KBM-7 (cell line): ENCODE data around the gene PRDM11.
"Not testable (repeated sequence)": the region's sequence is repeated elsewhere in the genome, so short reads cannot be mapped to it uniquely, and the experiment has no call there.

Experiments
- DNase-seq: peaks from one replicate; pipeline ENCODE4 v3.0.0-alpha.2; 2015
- in situ Hi-C: fragments of 300-500 bp; cut with MboI; formaldehyde crosslinking; loops from 2 replicates; pipeline ENCODE4 v1.14.3; 2020; ENCODE audit warnings: low sequenced_read_pairs, low pct_unique_long_range_greater_than_20kb, mixed read lengths

Gene PRDM11

DNA sequence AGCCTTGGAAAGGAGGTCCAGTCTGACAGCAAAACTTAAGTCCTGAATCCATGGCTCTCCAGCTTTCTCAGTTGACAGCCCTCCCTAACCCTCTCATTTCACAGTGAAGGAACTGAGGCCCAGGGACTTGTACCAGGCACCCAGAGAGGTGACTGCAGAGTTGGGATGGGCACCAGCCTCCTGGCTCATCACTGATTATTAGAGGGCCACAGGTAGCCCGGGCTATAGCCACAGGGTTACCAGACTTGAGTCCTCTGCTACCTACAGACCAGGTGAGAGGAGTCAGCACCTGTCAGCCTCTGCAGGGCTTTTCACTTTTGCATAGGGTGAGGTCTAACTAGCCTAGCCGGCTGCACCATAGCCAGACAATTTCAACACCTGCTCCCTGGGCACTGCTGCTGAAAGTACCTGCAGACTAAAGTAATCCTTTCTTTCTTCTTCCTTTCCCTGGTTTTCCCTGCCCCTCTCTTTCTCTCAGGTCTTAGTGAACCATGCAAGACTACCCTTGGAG is 102.1 kb downstream of the PRDM11 start:
- in situ Hi-C loops = no loop called here
- no peak for DNase-seq

DNA sequence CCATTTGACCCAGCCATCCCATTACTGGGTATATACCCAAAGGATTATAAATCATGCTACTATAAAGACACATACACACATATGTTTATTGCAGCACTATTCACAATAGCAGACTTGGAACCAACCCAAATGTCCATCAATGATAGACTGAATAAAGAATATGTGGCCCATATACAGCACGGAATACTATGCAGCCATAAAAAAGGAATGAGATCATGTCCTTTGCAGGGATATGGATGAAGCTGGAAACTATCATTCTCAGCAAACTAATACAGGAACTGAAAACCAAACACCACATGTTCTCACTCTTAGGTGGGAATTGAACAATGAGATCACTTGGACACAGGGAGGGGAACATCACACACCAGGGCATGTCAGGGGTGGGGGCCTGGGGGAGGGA is 102.9 kb downstream of the PRDM11 start:
- in situ Hi-C loops, DNase-seq: not testable (repeated sequence)

DNA sequence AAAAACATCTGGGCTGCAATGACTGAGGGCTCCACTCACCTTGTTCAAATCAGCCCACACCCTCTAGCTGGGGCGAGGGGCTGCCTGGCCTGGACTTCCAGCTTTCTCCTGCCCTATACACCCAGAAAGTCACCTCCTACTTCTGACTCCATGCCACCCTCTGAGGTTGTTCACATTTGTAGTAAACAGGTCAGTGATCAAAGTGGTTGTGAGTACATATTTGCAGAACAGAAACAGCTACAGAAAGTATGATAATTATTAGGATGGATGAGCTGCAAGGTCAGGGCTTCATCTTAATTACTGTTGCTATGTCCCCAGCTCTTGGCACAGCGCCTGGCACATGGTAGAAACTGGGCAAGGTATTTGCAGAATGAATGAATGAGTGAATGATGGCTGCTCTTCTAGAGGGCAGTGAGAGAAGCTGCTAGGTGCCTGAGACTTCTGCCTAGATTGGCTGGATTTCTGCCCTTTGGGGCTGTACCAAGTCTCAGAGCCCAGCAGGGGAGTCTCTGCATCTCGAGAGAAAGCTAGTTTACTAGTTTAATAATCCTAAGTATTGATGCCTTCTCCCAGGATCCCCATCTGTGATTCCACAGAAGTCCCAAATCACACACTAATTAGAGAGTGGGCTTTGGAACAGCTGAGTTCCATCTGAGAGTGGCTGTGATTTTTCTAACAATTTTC is 103.7 kb downstream of the PRDM11 start:
- in situ Hi-C loops = no loop called here
- DNase-seq = no peak

DNA sequence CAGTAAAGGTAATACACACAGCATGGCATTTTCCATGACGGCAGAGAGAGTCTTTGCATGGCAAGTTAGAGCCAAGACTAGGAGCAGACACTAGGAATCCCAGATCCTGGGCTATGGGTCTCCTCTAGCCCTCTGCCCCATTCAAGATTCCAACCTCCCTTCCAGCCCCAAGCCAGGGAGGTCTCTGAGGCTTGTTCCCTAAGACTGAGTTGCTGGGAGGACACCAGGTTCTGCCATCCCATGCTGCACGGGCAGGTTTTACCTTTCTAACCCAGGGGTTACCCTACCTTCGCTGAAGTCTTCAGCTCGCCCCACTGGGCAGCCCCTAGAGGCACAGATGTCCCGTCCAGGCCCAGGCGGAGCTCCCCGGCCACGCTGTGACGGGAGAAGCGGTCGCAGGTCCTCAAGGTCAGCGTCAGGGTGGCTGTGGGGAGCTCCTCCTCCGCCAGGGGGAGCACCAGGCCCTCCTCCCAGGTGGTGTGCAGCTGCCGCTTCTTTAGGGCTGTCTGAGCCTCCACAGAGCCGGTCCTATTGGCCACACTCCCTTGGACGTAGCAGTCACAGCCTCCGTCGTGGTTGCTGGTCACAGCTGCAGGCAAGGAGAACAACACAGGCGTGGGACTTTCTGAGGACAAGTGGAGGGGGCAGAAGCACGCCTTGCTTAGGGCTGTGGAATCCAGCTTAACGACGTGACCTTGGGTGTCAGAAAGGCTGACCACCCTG is 105.9 kb downstream of the PRDM11 start:
- in situ Hi-C loops = no loop called here
- peak; percentile 56 for DNase-seq

DNA sequence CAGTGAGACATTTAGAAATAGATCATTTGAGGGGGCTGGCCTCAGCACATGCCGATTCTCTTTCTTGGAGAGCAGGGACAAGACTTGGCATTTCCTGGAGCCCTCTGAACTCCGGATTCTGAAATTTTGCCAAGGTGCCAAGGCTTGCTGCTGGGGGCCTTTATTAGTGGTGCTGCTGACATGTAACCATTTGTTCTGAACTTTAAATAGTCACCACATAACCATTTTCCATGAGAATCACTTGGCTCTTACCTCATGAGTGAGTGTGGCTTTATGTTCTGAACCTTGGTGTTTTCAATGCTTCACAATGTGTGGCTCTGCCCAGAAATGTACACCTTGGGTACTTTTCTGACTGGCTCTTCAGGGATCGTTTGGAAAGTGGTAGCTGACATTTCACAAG is 106.4 kb downstream of the PRDM11 start:
- in situ Hi-C loops = no loop called here
- no peak for DNase-seq

DNA sequence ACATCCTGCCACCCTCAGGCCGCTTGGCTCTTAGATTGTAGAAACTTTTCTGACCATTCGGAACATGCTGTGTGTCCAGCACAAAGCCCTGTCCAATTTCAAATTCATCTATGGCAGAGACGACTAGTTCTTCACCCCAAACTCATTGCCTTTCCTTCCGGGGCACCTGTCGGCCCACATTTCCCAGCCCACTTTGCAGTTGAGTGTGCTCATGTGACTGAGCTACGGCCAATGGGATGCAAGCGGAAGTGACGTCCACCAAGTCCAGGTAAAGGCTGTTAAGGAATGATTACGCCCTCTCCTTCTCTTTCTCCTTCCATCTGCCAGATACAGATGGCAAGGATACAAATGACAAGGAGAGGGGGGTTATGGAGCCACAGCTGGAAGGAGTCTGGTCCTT is 107.2 kb downstream of the PRDM11 start:
- in situ Hi-C loops = no loop called here
- DNase-seq = no peak

DNA sequence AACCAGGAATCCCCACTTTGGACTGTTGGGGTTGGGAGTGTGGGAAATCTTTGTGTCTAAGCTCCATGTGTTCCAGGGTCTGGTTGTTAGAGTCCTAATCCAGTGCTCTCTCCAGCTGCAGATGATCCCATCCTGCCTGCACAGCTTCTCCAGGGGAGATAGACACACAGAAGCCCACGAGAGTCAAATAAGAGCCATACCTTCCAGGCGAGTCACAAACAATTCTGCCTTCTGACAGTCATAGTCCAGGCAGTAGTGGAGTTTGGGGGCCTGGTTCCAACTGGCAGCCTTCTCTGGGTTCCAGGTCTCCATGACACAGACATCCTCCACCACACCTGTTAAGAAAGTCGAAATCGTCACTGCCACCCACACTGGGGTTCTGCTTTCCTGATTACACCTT is 107.6 kb downstream of the PRDM11 start:
- in situ Hi-C loops = no loop called here
- DNase-seq = no peak

DNA sequence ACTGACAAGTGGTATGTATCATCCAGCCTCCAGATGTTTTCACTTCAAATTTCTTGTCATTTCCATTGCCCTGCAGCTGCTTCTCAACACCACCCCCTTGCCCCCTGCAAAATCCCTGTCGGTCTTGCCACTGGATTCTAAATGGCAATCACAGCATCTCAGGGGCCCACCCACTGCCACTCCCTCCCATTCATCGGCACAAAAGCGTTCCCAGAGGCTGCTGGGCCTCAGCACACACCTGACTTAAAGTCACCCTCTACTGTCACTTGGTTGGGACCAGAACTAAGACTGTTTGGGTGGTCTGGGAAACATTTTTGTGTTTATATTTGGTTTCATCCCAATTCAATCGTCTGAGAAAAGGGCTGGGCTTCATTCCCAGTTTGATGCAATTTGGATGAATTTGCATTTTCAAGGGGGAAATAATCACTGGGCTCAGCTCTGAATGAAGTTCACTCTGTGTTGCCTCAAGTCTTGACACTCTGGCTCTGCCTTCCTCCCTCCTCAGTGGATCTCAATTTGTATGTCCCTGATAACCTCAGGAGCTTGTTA is 112.6 kb downstream of the PRDM11 start:
- in situ Hi-C loops = no loop called here
- no peak for DNase-seq

DNA sequence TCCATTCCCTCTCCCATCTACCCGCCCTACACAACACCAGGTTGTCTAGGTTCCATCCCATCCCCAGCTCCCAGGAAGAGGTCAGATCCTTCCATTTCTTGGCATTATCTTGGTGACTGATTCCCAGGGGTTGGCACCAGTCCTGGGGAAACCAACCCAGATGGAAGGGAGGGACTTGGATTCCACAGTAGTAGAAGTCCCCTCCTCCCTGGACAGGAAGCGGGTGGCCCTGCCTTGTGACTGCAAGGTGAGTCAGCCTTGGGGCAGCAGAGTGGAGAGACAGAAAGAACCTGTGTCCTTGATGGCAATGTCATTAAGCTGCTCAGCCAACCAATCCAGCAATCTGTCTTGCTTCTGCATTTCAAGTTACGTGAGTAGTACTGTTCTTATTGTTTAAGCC is 113.2 kb downstream of the PRDM11 start:
- no peak for DNase-seq

DNA sequence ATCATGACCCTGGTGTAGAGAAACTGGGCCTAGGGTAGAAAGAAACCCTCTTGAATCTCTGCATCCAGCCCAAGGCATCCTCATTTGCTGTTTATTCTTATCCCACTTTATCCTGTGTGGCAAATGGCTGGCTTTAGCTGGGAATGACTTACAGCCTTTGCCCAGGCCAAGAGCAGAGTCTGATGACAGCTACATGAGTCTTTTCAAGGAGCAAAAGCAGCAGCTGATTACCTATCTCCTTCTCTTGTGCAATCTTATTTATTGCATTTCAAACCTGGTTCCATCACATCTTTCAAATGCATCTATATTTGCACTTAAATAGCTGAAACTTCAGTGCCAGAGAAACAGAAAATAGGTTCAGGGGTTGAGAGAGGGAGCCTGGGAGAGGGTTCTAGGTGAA is 113.6 kb downstream of the PRDM11 start:
- in situ Hi-C loops = no loop called here
- no peak for DNase-seq

More for the DNA sequence above, 113.2 kb downstream of the PRDM11 start:
- in situ Hi-C loops = no loop called here

DNA sequence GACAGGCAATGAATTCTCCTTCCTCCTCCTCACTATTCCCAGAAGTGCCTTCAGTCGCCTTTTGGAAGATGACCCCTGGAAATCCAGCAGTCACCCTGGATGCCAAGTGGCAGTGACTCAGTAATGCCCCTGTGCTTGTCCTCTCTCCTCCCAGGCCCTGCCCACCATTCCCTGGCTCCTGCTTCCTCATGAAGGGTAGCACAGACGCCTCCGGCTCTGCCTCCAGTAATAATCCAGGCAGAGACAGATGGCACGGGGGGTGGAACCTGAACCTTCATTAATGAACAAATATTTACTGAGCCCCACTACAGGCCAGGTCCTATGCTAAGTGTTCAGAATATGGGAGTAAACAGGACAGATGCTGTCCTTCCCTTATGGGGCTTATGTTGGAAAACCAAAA is 116.5 kb downstream of the PRDM11 start:
- in situ Hi-C loops = no loop called here

DNA sequence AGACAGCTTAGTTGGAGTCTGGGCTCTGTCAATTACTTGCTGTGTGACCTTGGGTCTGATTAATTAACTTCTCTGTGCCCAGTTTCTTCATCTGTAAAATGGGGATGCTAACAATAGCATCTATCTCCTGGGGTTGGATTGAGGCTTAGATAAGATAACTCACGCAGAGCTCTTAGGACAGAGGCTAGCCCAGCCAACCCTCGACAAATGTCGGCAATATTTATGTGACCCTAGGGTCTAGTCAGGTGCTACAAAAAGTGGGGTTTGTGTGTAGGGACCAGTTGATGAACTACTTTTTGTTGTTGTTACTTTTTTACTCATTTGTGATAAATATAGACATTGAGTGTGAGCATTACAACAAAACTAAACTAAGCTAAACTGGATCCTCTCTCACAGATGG is 117.3 kb downstream of the PRDM11 start:
- no peak for DNase-seq
- in situ Hi-C loops = no loop called here

More for the DNA sequence above, 116.5 kb downstream of the PRDM11 start:
- DNase-seq = no peak

DNA sequence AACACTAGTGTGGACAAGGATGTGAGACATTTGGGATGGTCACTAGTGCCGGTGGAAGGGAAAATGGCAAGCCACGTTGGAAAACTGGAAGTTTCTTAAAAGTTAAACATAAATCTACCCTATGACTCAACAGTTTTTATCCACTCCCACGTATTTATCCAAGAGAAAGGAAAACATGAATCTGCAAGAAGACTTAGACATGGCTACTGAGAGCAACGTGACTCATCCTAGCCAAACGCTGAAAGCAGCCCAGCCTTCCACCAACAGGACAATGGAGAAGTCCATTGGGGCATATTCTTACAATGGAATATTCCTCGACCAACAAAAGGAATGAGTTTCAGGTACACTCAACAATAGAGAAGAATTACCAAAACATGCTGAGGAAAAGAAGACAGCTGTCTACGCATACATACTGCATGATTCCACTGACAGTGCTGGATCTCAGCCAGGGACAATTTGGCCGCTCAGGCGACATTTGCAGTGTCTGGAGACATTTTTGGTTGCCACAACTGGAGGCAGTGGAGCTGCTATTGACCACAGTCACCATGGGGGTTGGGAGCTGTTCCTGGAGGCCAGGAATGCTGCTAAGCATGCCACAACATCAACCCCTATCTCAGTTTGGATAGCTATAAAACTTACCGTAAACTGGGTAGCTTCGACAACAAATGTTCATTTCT is 118.5 kb downstream of the PRDM11 start:
- in situ Hi-C loops = no loop called here
- DNase-seq = no peak

DNA sequence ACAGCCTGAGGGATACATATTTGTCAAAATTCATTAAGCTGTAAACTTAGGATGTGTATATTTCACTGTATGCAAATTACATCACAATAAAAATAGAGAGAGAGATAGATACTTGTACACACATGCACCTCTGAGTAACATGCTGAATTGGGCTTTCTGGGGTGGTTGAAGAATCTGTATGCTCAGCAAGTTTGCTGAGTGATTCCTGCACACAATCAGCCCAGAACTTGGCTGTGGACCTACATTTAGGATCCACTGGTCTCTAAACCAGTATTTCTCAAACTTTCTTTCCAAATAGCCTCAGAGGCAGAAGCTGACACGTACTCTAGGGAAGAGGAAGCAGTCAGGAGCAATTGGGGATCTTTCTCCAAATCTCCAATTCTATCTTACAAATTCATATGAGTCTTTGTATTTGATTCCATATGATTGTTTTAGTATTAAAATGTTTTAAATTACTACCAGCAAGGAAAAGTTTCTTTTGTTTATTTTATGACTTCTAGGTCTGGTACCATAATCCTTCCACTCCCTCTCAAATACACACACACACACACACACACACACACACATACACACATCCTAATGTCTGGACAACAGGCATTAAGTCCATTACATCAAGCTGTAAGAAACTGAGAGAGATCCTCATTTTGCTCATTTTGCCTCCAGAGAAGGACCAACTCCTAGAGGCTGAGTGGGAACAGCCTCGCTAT is 119.7 kb downstream of the PRDM11 start:
- DNase-seq = no peak
- in situ Hi-C loops = no loop called here

DNA sequence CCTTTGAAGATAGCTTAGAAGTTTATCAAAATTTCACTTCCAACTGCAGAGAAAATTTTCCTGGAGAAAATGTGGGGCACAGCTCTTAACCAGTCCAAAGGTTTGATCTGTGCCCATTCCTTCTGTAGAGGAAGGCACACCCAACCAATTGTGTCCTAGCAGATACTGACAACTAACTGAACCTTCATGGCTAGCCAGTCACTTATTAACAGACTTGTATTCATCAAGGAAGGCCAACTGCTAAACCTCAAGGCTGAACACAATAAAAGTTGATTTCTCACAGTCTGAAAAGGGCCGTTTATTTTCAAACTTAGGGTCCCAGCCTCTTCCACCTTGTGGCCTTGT is 120.2 kb downstream of the PRDM11 start:
- in situ Hi-C loops = no loop called here
- DNase-seq = no peak

DNA sequence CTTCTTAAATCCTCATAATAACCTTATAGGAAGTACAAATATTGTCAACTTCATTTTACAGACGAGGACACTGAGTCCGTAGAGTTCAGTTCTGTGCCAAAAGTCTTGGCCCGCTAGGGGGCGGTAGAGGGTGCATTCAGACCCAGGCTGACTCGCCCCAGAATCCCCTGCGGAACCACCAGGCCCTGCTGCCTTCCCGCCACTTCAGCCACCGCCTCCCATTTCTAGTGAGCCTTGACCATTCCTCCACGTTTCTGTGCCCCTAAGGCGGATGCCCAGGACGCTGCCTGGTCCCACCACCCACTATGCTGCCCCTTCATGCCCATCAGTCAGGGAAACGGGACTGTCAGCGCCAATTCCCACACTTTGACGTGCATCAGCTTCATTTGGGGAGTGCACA is 120.6 kb downstream of the PRDM11 start:
- in situ Hi-C loops = no loop called here
- DNase-seq = no peak

DNA sequence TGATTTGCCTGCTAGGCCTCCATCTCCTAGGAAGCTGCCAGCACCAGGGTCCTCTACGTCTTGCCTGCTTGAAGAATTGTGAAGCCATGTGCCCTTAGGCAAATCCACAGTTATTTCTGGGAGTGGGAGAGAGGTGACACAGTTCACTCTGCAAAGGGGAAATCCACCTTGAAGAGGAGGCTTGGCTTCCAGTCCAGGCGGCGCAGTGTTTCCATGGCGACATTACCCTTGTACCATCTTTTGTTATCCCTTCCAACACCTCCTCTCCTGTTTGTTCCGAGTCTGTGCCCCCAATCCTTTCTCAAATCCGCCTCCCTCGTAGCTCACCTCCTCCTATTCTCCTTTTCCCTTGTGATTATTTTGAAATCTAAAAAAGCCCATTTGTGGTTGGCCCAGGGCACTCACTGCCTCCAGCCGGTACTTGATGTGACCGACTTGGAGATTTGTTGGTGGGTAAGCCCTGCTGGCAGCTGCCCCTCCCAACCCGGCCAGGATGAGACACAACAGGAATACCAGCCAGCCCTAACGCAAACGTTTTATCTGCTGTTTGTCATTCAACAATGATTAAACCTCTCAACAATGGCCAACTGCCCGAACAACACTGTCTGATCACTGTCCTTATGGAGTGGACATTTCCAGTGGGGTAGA is 121.3 kb downstream of the PRDM11 start:
- no peak for DNase-seq
- in situ Hi-C loops = no loop called here

DNA sequence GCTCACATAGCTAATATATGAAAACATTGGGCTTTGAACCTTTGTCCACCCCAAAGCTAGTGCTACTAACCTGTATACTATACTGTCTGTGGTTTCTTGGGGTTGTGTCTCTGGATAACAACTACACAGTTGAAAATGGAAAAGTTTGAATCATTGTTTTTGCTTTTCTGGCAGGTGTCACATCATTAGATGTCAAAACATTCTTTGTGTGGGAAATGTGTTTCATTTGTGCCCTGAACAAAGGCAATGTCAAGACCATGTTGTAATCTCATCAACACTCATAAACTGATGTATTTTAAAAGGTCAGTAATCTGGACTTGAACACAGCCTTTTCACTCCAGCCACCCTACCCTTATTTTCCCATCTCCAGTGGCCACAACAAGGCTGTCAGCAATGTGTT is 123.2 kb downstream of the PRDM11 start:
- in situ Hi-C loops = no loop called here
- DNase-seq = no peak
